Right renal pelvis (tissue), 4 donors: ENCODE results near the gene CD44. TPM values are rescaled to one million over a fixed set of nuclear protein-coding genes. Genes with fewer than 3 reads are reported as not detected.
A peak's percentile ranks its signal among the peaks of the same experiment; 100 is the strongest.
"Not testable (repeated sequence)": the region's sequence is repeated elsewhere in the genome, so short reads cannot be mapped to it uniquely, and the experiment has no call there.

Experiments
- DNase-seq, 4 donors: peaks; one replicate each; pipeline ENCODE4 v3.0.0-alpha.2; 2013; ENCODE audit warnings: low read depth in 4 of 4, low spot score in 3 of 4, missing footprints in 1 of 4
- polyA plus RNA-seq, 4 donors: library from polyadenylated mRNA; unstranded; fragments of 120-200 nt; gene quantifications; one replicate each; pipeline ENCODE4 v1.2.1, GENCODE V29; 2013; ENCODE audit not compliant: insufficient read length in 4 of 4

Gene CD44
- polyA plus RNA-seq, 4 donors: 11.6 to 15.2 (median 12.3) TPM

DNA sequence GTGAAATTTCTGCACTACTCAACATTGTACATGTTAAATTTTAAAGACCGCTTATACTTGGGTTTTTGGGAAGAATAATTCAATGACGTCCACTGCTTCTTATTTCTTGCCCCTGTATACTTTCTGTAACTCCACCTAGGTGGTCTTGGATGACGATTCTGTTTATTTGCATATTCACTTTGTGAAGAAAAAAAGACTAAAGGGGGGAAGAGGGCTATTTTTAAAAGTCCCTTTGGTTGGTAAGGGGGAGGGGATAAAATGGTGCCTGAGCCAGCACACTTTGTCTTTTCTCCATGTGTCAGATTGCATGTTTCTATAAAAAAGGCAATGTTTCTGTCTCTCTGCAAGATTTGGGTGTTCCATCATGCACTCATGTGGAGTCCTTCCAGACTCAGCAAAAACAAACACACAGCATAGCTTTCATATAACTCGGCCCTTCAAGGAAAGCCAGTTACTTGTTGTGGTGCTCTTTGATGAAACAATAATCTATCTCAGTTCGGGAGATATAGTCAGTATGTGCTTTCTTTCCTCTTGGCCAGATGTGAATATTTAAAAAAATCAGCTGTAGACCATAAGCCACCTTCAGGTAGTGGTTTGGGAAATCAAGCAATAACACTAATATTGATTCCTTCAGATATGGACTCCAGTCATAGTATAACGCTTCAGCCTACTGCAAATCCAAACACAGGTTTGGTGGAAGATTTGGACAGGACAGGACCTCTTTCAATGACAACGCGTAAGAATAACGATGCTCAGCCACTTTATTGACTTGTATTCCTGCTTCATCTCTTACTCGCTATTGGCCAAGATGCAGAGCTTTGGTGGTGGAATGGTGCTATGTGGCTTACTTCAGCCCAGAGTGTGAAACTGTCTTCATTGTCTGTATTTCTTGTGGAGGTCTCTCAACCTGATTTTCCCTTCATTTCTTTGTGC, 68.8 kb downstream of the CD44 start:
- DNase-seq: no peak

GRCh38 chr11:35208795-35209194, 69.8 kb downstream of the CD44 start:
- no peak for DNase-seq

GRCh38 chr11:35210876-35211546, 72.0 kb downstream of the CD44 start:
- no peak for DNase-seq

GRCh38 chr11:35211952-35212351, 73.0 kb downstream of the CD44 start:
- no peak for DNase-seq

GRCh38 chr11:35214226-35214770, 75.3 kb downstream of the CD44 start:
- no peak for DNase-seq

DNA sequence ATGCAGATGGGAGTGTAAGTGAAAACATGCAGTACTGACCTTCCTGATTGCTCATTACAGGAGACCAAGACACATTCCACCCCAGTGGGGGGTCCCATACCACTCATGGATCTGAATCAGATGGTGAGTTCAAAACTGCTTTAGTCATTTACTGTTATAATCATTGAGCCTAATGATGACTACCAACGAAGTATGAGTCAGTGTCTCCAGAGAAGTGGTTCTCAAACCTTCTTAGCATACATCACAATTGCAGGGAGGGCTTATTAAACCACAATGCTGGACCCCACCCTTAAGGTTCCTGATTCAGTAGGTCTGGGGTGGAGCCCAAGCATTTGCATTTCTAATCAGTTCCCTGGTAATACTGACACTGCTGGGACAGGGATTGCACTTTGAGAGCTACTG, 75.8 kb downstream of the CD44 start:
- DNase-seq: no peak

DNA sequence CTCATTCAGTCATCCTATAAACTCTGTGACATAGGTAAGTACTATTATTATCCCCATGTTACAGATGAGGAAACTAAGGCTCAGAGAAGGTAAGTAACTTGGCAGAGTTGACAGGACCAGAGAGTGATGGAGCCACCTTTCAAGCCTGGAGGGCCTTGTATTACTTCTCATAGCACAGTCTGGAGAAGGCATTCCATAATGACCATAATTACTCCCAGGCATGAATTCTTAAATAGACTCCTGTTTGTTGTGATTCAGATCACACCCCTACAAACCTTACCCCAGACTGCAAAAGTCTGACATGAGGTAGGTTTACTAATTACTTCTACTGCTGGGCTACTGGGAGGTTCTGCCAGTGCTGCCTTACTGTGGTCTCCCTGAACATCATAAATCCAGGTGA, 77.0 kb downstream of the CD44 start:
- DNase-seq: no peak

GRCh38 chr11:35216962-35217678, 78.1 kb downstream of the CD44 start:
- DNase-seq: no peak

DNA sequence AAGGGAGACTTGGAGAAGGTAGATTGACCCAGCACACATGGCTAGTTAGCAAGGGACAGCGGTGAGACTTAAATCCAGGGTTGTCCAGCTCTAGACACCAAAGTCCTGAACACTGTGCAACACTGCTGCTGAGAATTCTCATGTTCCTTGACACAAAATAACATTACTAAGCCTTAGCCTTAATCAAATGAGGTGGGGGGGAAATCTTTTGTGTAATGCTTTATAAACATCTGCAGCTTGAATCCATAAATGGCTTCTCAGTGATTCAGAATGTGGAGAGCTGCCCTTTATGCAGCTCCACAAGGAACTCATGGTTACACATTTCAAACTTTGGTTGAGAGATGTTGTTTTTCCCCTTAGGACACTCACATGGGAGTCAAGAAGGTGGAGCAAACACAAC, 80.0 kb downstream of the CD44 start:
- no peak for DNase-seq

DNA sequence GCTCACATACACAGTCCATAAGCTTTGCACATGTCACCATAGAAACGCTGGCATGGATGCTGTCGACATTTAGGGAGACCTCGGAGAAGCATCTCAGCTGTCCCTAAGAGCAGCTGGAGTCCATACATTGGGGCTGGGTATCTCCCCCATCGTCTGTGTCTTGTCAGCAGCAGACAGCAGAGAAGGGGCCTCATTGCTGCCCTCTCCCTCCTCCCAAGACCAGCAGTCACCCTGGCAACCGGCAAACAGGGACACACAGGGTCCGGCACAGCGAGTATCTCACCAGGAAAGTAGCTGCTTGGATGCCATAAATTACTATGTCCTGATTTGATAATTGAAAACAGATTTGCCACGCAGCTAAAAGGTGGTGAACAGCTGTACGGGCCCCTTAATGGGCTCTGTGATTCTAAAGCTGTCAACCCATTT, 84.4 kb downstream of the CD44 start:
- DNase-seq: peak; percentile 44 to 73 (median 62)

- no peak for DNase-seq
These were observed 85.0 kb downstream of the CD44 start for GRCh38 chr11:35223991-35224390.

DNA sequence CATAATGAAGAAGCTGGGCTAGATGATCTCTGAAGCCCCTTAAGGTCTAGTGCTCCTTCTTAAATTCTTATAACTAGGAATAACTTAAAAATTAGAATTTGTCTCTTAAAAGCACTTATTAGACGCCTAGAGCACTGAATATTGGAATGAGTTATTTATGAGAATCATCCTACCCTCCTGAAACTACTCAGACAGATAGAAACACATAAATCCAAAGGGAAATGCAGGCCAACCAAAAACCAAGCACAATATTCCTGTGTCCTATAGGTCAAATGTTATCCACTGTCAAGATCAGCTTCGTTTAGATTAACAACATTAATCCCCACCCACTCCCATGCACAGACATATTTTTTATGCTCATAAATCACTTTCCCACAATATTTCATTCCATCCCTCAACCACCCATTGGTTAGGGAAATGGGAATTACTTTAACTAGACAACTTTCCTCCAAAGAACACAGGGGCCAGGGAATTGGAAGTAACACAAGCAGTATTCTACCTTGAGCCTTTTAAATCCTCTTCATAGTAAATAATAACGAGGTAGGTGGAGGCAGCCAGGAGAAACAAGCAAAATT, 87.1 kb downstream of the CD44 start:
- DNase-seq: no peak

- not testable (repeated sequence) for DNase-seq
These were observed 87.8 kb downstream of the CD44 start for GRCh38 chr11:35226756-35227155.

- DNase-seq: no peak
These were observed 88.8 kb downstream of the CD44 start for GRCh38 chr11:35227576-35228327.

DNA sequence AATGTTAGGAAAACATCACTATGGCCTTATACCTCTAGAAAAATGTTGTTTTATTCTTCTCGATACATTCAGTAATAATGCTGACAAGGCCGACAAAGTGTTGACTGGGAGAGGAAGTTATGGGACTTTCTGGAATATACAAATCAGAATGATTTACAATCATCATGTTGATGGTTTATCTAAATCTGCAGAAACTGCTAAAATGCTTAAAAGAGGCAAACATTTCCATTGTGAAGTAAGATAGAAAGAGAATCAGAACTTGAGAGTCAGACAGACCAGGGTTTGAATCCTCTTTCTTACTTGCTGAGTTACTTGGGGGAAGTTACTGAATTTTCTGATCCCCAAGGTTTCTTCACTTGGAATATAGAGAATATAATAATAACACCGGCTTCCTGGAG, 89.4 kb downstream of the CD44 start:
- DNase-seq: no peak

DNA sequence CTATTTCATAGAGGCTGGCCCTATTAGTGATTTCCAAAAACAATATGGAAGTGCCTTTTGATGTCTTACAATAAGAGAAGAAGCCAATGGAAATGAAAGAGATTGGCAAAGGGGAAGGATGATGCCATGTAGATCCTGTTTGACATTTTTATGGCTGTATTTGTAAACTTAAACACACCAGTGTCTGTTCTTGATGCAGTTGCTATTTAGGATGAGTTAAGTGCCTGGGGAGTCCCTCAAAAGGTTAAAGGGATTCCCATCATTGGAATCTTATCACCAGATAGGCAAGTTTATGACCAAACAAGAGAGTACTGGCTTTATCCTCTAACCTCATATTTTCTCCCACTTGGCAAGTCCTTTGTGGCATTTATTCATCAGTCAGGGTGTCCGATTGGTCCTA, 91.4 kb downstream of the CD44 start:
- no peak for DNase-seq

- DNase-seq: no peak
These were observed 92.3 kb downstream of the CD44 start for GRCh38 chr11:35231076-35231860.

DNA sequence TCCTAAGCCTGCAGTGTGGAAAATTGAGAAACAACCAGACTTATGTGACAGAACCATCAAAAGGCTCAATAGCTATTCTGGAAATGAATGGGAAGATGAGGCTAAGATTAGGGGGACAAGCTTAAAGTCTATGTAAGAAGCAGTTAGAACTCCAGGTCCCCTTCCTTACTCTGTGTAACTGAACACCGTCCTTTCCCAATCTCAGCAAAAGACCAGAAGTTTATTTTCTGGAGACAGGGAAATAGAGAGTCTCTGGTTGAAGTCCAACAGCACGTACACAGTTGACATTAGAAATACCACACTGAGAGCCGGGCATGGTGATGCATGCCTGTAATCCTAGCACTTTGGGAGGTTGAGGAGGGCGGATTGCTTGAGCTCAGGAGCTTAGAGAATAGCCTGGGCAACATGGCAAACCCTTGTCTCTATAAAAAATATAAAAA, 93.9 kb downstream of the CD44 start:
- DNase-seq: no peak

DNA sequence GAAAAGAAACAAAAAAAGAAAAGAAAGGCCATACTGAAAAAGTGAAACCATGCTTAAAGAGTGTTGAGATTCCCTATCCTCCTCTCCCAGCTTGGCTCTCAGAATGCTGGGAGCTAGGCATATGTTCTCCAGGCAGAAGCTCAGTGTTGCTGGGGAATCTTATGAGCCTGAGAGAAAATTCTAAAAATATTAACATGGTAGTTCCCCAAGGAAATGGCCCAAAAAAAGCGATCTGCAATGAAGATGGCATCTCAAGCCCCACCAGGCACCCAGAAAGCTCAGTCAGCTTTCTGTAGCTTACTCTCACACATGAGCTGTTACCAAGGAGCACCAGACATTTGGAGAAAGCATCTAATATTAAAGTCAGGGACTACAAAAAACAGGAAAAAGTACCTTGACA, 94.5 kb downstream of the CD44 start:
- no peak for DNase-seq
